ENCODE measurements around the gene ELF1. TPM values are rescaled to one million over a fixed set of nuclear protein-coding genes. Genes with fewer than 3 reads are reported as not detected.
A peak's percentile ranks its signal among the peaks of the same experiment; 100 is the strongest.

ELF1 gene
- total and polyA plus RNA-seq, 8 donors, result 9.4 to 61.6 (median 36.7) TPM

- no peaks in the 10 kb centered on the region for H3K27me3 ChIP-seq
- 87 to 96% methylated on average over 1 of the region's 1 CpG for WGBS, 2 donors
- no peaks in the 10 kb centered on the region for H3K9me3 ChIP-seq
- FAIRE-seq, result no peak
- ATAC-seq, result no peak
- intact Hi-C loops (cut with DNase I), result no loop called here
- H3K4me3 ChIP-seq, result no peak overlapping the region
- no peak for TF ChIP-seq CTCF (IDR thresholded peaks at IDR 0.05)
- DNase-seq, result no peak
- peaks cover 0 to 12% (median 6%) of the 10 kb centered on the region in 3 donors for H3K36me3 ChIP-seq
- no peak overlapping the region for H3K27ac ChIP-seq
- peaks cover 2 to 21% (median 15%) of the 10 kb centered on the region in 3 donors for H3K4me1 ChIP-seq
Measured at GRCh38 chr13:40961826-40962225, 57.3 kb downstream of the ELF1 start.

- TF ChIP-seq CTCF (IDR thresholded peaks at IDR 0.05), result no peak
- no peak for FAIRE-seq
- 51 to 66% methylated on average over 3 of the region's 3 CpGs for WGBS, 2 donors
- ATAC-seq, result peak in 3 of 4 donors; percentile 22 to 40 (median 36)
- peak overlapping the region in 1 of 4 donors; percentile 4 for H3K27ac ChIP-seq
- no peak for DNase-seq
- intact Hi-C loops (cut with DNase I), result no loop called here
- H3K4me3 ChIP-seq, result no peak overlapping the region
- H3K27me3 ChIP-seq, result no peaks in the 10 kb centered on the region
- H3K36me3 ChIP-seq, result peaks cover 0 to 12% (median 6%) of the 10 kb centered on the region in 3 donors
- peaks cover 2 to 15% (median 13%) of the 10 kb centered on the region in 3 donors for H3K4me1 ChIP-seq
- H3K9me3 ChIP-seq, result no peaks in the 10 kb centered on the region
Measured at GRCh38 chr13:40961214-40961613, 57.9 kb downstream of the ELF1 start.

- Histone ChIP-seq H3K27me3 (no peaks in the 10 kb centered on the region), H3K9me3 (no peaks in the 10 kb centered on the region), H3K4me3 (no peak overlapping the region), H3K27ac (no peak overlapping the region), H3K4me1 (peaks cover 2 to 13% (median 13%) of the 10 kb centered on the region in 3 donors), H3K36me3 (peaks cover 0 to 12% (median 6%) of the 10 kb centered on the region in 3 donors)
- no peak for ATAC-seq
- FAIRE-seq, result no peak
- intact Hi-C loops (cut with DNase I), result no loop called here
- TF ChIP-seq CTCF (IDR thresholded peaks at IDR 0.05), result no peak
- WGBS, 2 donors, result 97 to 99% methylated on average over 3 of the region's 3 CpGs
- DNase-seq, result no peak
Measured at GRCh38 chr13:40960716-40961115, 58.4 kb downstream of the ELF1 start.

GRCh38 chr13:40958655-40959054, 60.5 kb downstream of the ELF1 start:
- no peak for FAIRE-seq

More at GRCh38 chr13:40958655-40959054, 60.5 kb downstream of the ELF1 start:
- 91 to 93% methylated on average over 5 of the region's 5 CpGs for WGBS, 2 donors
- no peak for DNase-seq
- H3K27me3 ChIP-seq, result no peaks in the 10 kb centered on the region
- no peaks in the 10 kb centered on the region for H3K9me3 ChIP-seq
- ATAC-seq, result no peak
- intact Hi-C loops (cut with DNase I), result no loop called here
- no peak for TF ChIP-seq CTCF (IDR thresholded peaks at IDR 0.05)
- H3K27ac ChIP-seq, result no peak overlapping the region
- H3K36me3 ChIP-seq, result peaks cover 0 to 12% (median 6%) of the 10 kb centered on the region in 3 donors
- peaks cover 0 to 13% (median 9%) of the 10 kb centered on the region in 3 donors for H3K4me1 ChIP-seq
- H3K4me3 ChIP-seq, result no peak overlapping the region
